H1 (cell line): Measurements from ENCODE around the gene CUX1. TPM values are rescaled to one million over a fixed set of nuclear protein-coding genes. Genes with fewer than 3 reads are reported as not detected.
A peak's percentile ranks its signal among the peaks of the same experiment; 100 is the strongest.

Source experiments
- CTCF ChIA-PET: fragments of 300-600 bp; sonication (Branson Sonifier 250); formaldehyde crosslinking; loops from one replicate; lab custom pipeline; 2021; ENCODE audit not compliant: partially characterized antibody; lab: Charles Lee
- POLR2A ChIA-PET: fragments of 300-600 bp; sonication (Branson Sonifier 250); formaldehyde crosslinking; loops from one replicate; lab custom pipeline; 2021; ENCODE audit warnings: inconsistent platforms; ENCODE audit not compliant: partially characterized antibody; lab: Charles Lee
- DNase-seq, 2 experiments: peaks; one replicate each; pipeline versions ENCODE4 v3.0.0 to v3.0.0-alpha.2; 2010 to 2022; ENCODE audit warnings: low spot score in 2 of 2, low read depth in 1 of 2, mixed read lengths in 1 of 2
- FAIRE-seq: peaks from 2 replicates; lab custom pipeline; 2011; peaks lifted over from hg19 to GRCh38; lab: Jason Lieb, UNC
- H2AFZ ChIP-seq: 2 replicates; pipeline ENCODE4 v1.8.1; 2012; ENCODE audit warnings: low read length, inconsistent platforms
- H2AK5ac ChIP-seq: 2 replicates; pipeline ENCODE4 v1.6.1; 2013; ENCODE audit warnings: low read depth, low read length
- H2BK120ac ChIP-seq: replicated peaks from 2 replicates; pipeline ENCODE3; 2013; ENCODE audit warnings: low read depth, low read length, inconsistent platforms
- H2BK12ac ChIP-seq: 2 replicates; pipeline ENCODE4 v1.6.1; 2013; ENCODE audit warnings: low read depth, low read length
- H2BK15ac ChIP-seq: 2 replicates; pipeline ENCODE4 v1.6.1; 2013; ENCODE audit warnings: low read length
- H2BK20ac ChIP-seq: 2 replicates; pipeline ENCODE4 v1.6.1; 2013; ENCODE audit warnings: low read length
- H2BK5ac ChIP-seq: 2 replicates; pipeline ENCODE4 v1.6.1; 2013; ENCODE audit warnings: low read depth, low read length
- H3K14ac ChIP-seq: 2 replicates; pipeline ENCODE4 v1.6.1; 2013; ENCODE audit warnings: inconsistent platforms; ENCODE audit not compliant: insufficient read length
- H3K18ac ChIP-seq: 2 replicates; pipeline ENCODE4 v1.6.1; 2013; ENCODE audit warnings: low read length; ENCODE audit errors: extremely low read depth
- H3K23ac ChIP-seq: 2 replicates; pipeline ENCODE4 v1.6.1; 2013; ENCODE audit warnings: inconsistent platforms; ENCODE audit not compliant: insufficient read length
- H3K23me2 ChIP-seq: 2 replicates; pipeline ENCODE4 v1.6.1; 2013; ENCODE audit warnings: low read depth, low read length
- H3K27ac ChIP-seq: 2 replicates; pipeline ENCODE4 v1.6.1; 2011; ENCODE audit warnings: low read depth, low read length, inconsistent platforms
- H3K27me3 ChIP-seq, 4 experiments: replicated peaks in 1 of 4; 1 replicate in 1 of 4; 2 replicates in 3 of 4; pipeline versions ENCODE4 v1.6.1 to v1.8.1; 2011 to 2013; ENCODE audit warnings: low read length in 3 of 4, mild to moderate bottlenecking in 3 of 4, inconsistent platforms in 2 of 4, mixed read lengths in 2 of 4, moderate library complexity in 1 of 4; ENCODE audit not compliant: control insufficient read depth in 3 of 4, insufficient read depth in 3 of 4; ENCODE audit errors: extremely low read depth in 1 of 4
- H3K36me3 ChIP-seq, 4 experiments: 2 replicates each; pipeline versions ENCODE4 v1.6.1 to v1.8.1; 2011 to 2013; ENCODE audit warnings: mild to moderate bottlenecking in 4 of 4, low read length in 3 of 4, moderate library complexity in 2 of 4, control low read depth in 1 of 4, inconsistent platforms in 1 of 4; ENCODE audit not compliant: insufficient read depth in 4 of 4, control insufficient read depth in 2 of 4
- H3K4ac ChIP-seq: replicated peaks from 2 replicates; pipeline ENCODE3; 2013; ENCODE audit warnings: low read length, low read depth, mixed read lengths, inconsistent platforms; ENCODE audit not compliant: insufficient read length
- H3K4me1 ChIP-seq, 4 experiments: replicated peaks in 1 of 4; 1 replicate in 1 of 4; 2 replicates in 3 of 4; pipeline versions ENCODE4 v1.6.1 to v1.8.1; 2011 to 2013; ENCODE audit warnings: low read length in 3 of 4, inconsistent platforms in 2 of 4, mixed read lengths in 1 of 4; ENCODE audit not compliant: insufficient read depth in 4 of 4, control insufficient read depth in 3 of 4
- H3K4me2 ChIP-seq, 2 experiments: 2 replicates each; pipeline versions ENCODE4 v1.6.1 to v1.8.1; 2011 to 2013; ENCODE audit warnings: low read depth in 2 of 2, low read length in 2 of 2, control low read depth in 1 of 2, inconsistent platforms in 1 of 2, mild to moderate bottlenecking in 1 of 2; ENCODE audit not compliant: insufficient read depth in 1 of 2
- H3K4me3 ChIP-seq, 4 experiments: fragments of 200-600, 300-600 bp in 1 of 4; sonication (generic), shearing (Covaris generic), sonication (Bioruptor Twin) in 1 of 4; 2 replicates each; pipeline versions ENCODE4 v1.5.1 to v1.8.1; 2011 to 2016; ENCODE audit warnings: low read length in 4 of 4, low read depth in 3 of 4, control low read depth in 2 of 4, inconsistent platforms in 2 of 4, mild to moderate bottlenecking in 2 of 4, mixed read lengths in 1 of 4, moderate library complexity in 1 of 4; ENCODE audit not compliant: insufficient read depth in 2 of 4; ENCODE audit errors: extremely low read depth in 1 of 4
- H3K56ac ChIP-seq: replicated peaks from 2 replicates; pipeline ENCODE3; 2013; ENCODE audit warnings: low read depth, mild to moderate bottlenecking, mixed read lengths, low read length, inconsistent platforms; ENCODE audit not compliant: insufficient read length
- H3K79me1 ChIP-seq: 2 replicates; pipeline ENCODE4 v1.6.1; 2013; ENCODE audit warnings: low read depth, low read length, control low read depth
- H3K79me2 ChIP-seq, 2 experiments: 2 replicates each; pipeline versions ENCODE4 v1.6.1 to v1.8.1; 2012 to 2013; ENCODE audit warnings: low read length in 2 of 2, mild to moderate bottlenecking in 2 of 2, inconsistent platforms in 1 of 2; ENCODE audit not compliant: insufficient read depth in 2 of 2, control insufficient read depth in 1 of 2
- H3K9ac ChIP-seq, 4 experiments: replicated peaks in 1 of 4; 1 replicate in 1 of 4; 2 replicates in 3 of 4; pipeline versions ENCODE4 v1.6.1 to v1.8.1; 2011 to 2013; ENCODE audit warnings: low read depth in 3 of 4, low read length in 3 of 4, control low read depth in 2 of 4, mild to moderate bottlenecking in 2 of 4, moderate library complexity in 2 of 4, inconsistent platforms in 1 of 4; ENCODE audit errors: extremely low read depth in 1 of 4
- H3K9me3 ChIP-seq, 2 experiments: 2 replicates each; pipeline versions ENCODE4 v1.6.1 to v1.8.1; 2012 to 2013; ENCODE audit warnings: mild to moderate bottlenecking in 2 of 2, moderate library complexity in 2 of 2, control low read depth in 1 of 2, inconsistent platforms in 1 of 2, low read depth in 1 of 2, low read length in 1 of 2, mixed read lengths in 1 of 2; ENCODE audit not compliant: insufficient read depth in 2 of 2
- H4K20me1 ChIP-seq, 2 experiments: replicated peaks in 1 of 2; 2 replicates each; pipeline versions ENCODE3 to v1.8.1; 2011 to 2013; ENCODE audit warnings: inconsistent platforms in 2 of 2, low read length in 2 of 2, mild to moderate bottlenecking in 1 of 2; ENCODE audit not compliant: insufficient read depth in 2 of 2, control insufficient read depth in 1 of 2
- H4K5ac ChIP-seq: 2 replicates; pipeline ENCODE4 v1.6.1; 2013; ENCODE audit warnings: low read length, low read depth, mixed read lengths, inconsistent platforms; ENCODE audit not compliant: insufficient read length
- H4K8ac ChIP-seq: 2 replicates; pipeline ENCODE4 v1.8.0; 2013; ENCODE audit warnings: mild to moderate bottlenecking, moderate library complexity, low read length, inconsistent platforms; ENCODE audit not compliant: insufficient read depth; ENCODE audit errors: extremely low read depth
- H4K91ac ChIP-seq: replicated peaks from 2 replicates; pipeline ENCODE3; 2013; ENCODE audit warnings: low read length, mixed read lengths, inconsistent platforms; ENCODE audit not compliant: insufficient read length
- PHF8 ChIP-seq: fragments of 200-600 bp; sonication (generic); conservative IDR thresholded peaks from 2 replicates; pipeline ENCODE4 v1.7.1; 2012; ENCODE audit warnings: low read depth, mild to moderate bottlenecking, inconsistent platforms, low read length, moderate library complexity
- RAD21 ChIP-seq, 2 experiments: IDR thresholded peaks in 1 of 2; conservative IDR thresholded peaks in 1 of 2; 2 replicates each; pipeline ENCODE4 v1.6.1; 2011; ENCODE audit warnings: low read depth in 2 of 2, low read length in 2 of 2, improper control_type of control experiment in 1 of 2, inconsistent platforms in 1 of 2, mild to moderate bottlenecking in 1 of 2, moderate library complexity in 1 of 2
- RXRA ChIP-seq: IDR thresholded peaks from 2 replicates; pipeline ENCODE4 v1.6.1; 2011; ENCODE audit warnings: low read depth, mild to moderate bottlenecking, low read length, moderate library complexity; ENCODE audit not compliant: insufficient read depth
- SAP30 ChIP-seq: fragments of 300-600 bp; sonication (generic); IDR thresholded peaks from 2 replicates; pipeline ENCODE4 v1.7.1; 2012; ENCODE audit warnings: low read length, moderate library complexity, mild to moderate bottlenecking, inconsistent platforms; ENCODE audit not compliant: insufficient read depth, insufficient replicate concordance
- SIRT6 ChIP-seq: IDR thresholded peaks from one replicate; pipeline ENCODE4 v1.7.1; 2012; ENCODE audit warnings: low read length, inconsistent platforms
- SP4 ChIP-seq: IDR thresholded peaks from 2 replicates; pipeline ENCODE4 v1.6.1; 2012; ENCODE audit warnings: low read length, inconsistent platforms
- WGBS, 2 experiments: shearing (Covaris generic) in 1 of 2; methylation state at CpG; one replicate each; pipeline versions ENCODE4 v1.1.6 to v1.1.7; 2013 to 2015; ENCODE audit warnings: low lambda C conversion rate in 2 of 2, mixed read lengths in 2 of 2, inconsistent platforms in 1 of 2, low coverage in 1 of 2, missing lambda C conversion rate in 1 of 2; ENCODE audit not compliant: insufficient replicate concordance in 2 of 2, insufficient coverage in 1 of 2, insufficient read length in 1 of 2; ENCODE audit errors: extremely low coverage in 1 of 2, missing lambda C conversion rate in 1 of 2; 5-methylcytosine and 5-hydroxymethylcytosine counted together
- polyA plus RNA-seq, 7 experiments: library from polyadenylated mRNA; depleted of rRNA in 3 of 7; stranded (reverse) in 5 of 7; unstranded in 2 of 7; fragments of >200 nt in 5 of 7; fragments of 200-250 nt in 2 of 7; gene quantifications; 1 replicate in 5 of 7; 2 replicates in 1 of 7; 4 replicates in 1 of 7; pipeline versions ENCODE4 v1.2.1 to v1.2.3, GENCODE V29; 2011 to 2013; ENCODE audit warnings: missing spikeins in 2 of 7, mixed read lengths in 2 of 7
- total RNA-seq: library from RNA; stranded (reverse); fragmentation: NEBNext Ultra II Directional; extraction: Animal tissue kit (Norgen Biotek cat#: 25700); gene quantifications from 2 replicates; pipeline ENCODE4 v1.2.1, GENCODE V29; 2021

The CUX1 gene
- total and polyA plus RNA-seq, 2 of the 8 experiments (the other 6 are each of a cell fraction or from before 2014, with no cell fraction given): 21.6 to 65.9 TPM

GRCh38 chr7:102227371-102227770, 409.9 kb downstream of the CUX1 start:
- no peak overlapping the region for H3K56ac ChIP-seq
- no peak for TF ChIP-seq SP4
- no peak for TF ChIP-seq PHF8
- no peak for TF ChIP-seq RAD21 (IDR thresholded peaks at IDR 0.05 in 1 of 2, conservative IDR thresholded peaks at IDR 0.05 in 1 of 2; ENCODE audit: low read depth in 2 of 2, low read length in 2 of 2)
- no peak for TF ChIP-seq SIRT6
- no peak for TF ChIP-seq SAP30
- TF ChIP-seq RXRA: no peak
- H3K27me3 ChIP-seq: no peaks in the 10 kb centered on the region
- DNase-seq: no peak
- H3K79me1 ChIP-seq: no peaks in the 10 kb centered on the region
- H2BK120ac ChIP-seq: no peak overlapping the region
- FAIRE-seq: no peak
- H2BK15ac ChIP-seq: no peak overlapping the region
- H3K9me3 ChIP-seq: no peaks in the 10 kb centered on the region
- 0 out of 7 replicates have a peak, but pooled peaks cover 0 to 2% (median 0%) of the 10 kb centered on the region in 4 experiments for H3K4me1 ChIP-seq
- H2BK12ac ChIP-seq: no peak overlapping the region
- H3K36me3 ChIP-seq: peaks cover 0 to 15% (median 7%) of the 10 kb centered on the region in 4 experiments; a peak in 4 of 8 replicates
- H3K27ac ChIP-seq: no peak overlapping the region
- no peaks in the 10 kb centered on the region for H4K20me1 ChIP-seq
- no peak overlapping the region for H3K4me2 ChIP-seq
- no peak overlapping the region for H3K9ac ChIP-seq
- no peaks in the 10 kb centered on the region for H3K79me2 ChIP-seq
- H4K8ac ChIP-seq: peak overlapping the region; percentile 80
- H3K4ac ChIP-seq: no peak overlapping the region
- no peak overlapping the region for H3K4me3 ChIP-seq
- WGBS, 2 experiments: 96% methylated on average over 18 of the region's 18 CpGs; no CpG with 5 or more reads in 1 of the 2 experiments
- H3K23ac ChIP-seq: no peak overlapping the region
- POLR2A ChIA-PET: no interaction called here
- H4K5ac ChIP-seq: no peak overlapping the region
- no peak overlapping the region for H2AK5ac ChIP-seq
- no peak overlapping the region for H2BK20ac ChIP-seq
- no peak overlapping the region for H3K14ac ChIP-seq
- H2BK5ac ChIP-seq: no peak overlapping the region
- no peaks in the 10 kb centered on the region for H3K23me2 ChIP-seq
- H2AFZ ChIP-seq: no peak overlapping the region
- H3K18ac ChIP-seq: no peak overlapping the region
- CTCF ChIA-PET: no interaction called here
- no peak overlapping the region for H4K91ac ChIP-seq
